Endothelial cell of umbilical vein (primary cell): ENCODE data around the gene PRPF39.

Source experiments
- CTCF ChIP-seq, 2 donors: IDR thresholded peaks; 1 replicate in 1 of 2; 2 replicates in 1 of 2; pipeline ENCODE4 v1.5.1; 2011; ENCODE audit warnings: low read length in 2 of 2, mild to moderate bottlenecking in 2 of 2, moderate library complexity in 2 of 2, control low read depth in 1 of 2, inconsistent platforms in 1 of 2, low read depth in 1 of 2; ENCODE audit not compliant: insufficient read depth in 1 of 2; ENCODE audit errors: extremely low read depth in 1 of 2
- EZH2 ChIP-seq: IDR thresholded peaks from 2 replicates; pipeline ENCODE4 v1.6.1; 2012; ENCODE audit warnings: borderline replicate concordance, low read depth, mild to moderate bottlenecking, moderate library complexity, low read length, inconsistent platforms; ENCODE audit not compliant: severe bottlenecking
- GATA2 ChIP-seq: IDR thresholded peaks from 2 replicates; pipeline ENCODE4 v1.7.0; 2011; ENCODE audit warnings: low read depth, mild to moderate bottlenecking, moderate library complexity, mixed read lengths, low read length; ENCODE audit not compliant: insufficient read length, insufficient read depth
- MAX ChIP-seq: IDR thresholded peaks from 2 replicates; pipeline ENCODE4 v1.6.1; 2011; ENCODE audit not compliant: insufficient read depth, insufficient read length
- POLR2A ChIP-seq: IDR thresholded peaks from 2 replicates; pipeline ENCODE4 v1.6.1; 2012; ENCODE audit warnings: low read depth, mild to moderate bottlenecking, control low read depth, low read length
- POLR2AphosphoS5 ChIP-seq: IDR thresholded peaks from 2 replicates; pipeline ENCODE4 v1.6.1; 2012; ENCODE audit warnings: low read depth, mild to moderate bottlenecking, control low read depth, low read length, moderate library complexity; ENCODE audit not compliant: insufficient read depth

- TF ChIP-seq POLR2A, result no peak
- TF ChIP-seq POLR2AphosphoS5, result no peak
- TF ChIP-seq CTCF (IDR thresholded peaks at IDR 0.05; ENCODE audit: extremely low read depth in 1 of 2, insufficient read depth in 1 of 2, low read depth in 1 of 2, low read length in 2 of 2), result no peak
- no peak for TF ChIP-seq MAX
- no peak for TF ChIP-seq EZH2
- TF ChIP-seq GATA2, result no peak
These were observed 7.8 kb downstream of the PRPF39 start for GRCh38 chr14:45091710-45092109.
